Measurements from ENCODE around the gene DMKN.

Gene DMKN

DNA sequence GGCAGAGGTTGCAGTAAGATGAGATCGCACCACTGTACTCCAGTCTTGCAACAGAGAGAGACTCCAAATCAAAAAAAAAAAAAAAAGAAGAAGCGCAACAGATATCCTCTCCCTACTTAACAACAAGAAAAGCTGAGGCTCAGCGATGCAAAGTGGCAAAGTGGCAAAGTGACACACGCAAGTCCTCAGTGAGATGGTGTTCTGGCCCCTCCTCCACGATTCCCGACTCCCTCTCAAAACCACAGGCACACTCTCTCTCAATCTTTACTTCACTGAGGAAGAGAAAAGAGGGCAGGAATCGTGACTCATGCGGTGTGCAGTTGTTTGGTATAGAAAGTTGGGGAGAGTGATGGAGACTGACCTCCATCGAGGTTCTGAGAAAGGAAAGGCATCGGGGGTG, 52.8 kb downstream of the DMKN start:
- DNase-seq, result no peak

DNA sequence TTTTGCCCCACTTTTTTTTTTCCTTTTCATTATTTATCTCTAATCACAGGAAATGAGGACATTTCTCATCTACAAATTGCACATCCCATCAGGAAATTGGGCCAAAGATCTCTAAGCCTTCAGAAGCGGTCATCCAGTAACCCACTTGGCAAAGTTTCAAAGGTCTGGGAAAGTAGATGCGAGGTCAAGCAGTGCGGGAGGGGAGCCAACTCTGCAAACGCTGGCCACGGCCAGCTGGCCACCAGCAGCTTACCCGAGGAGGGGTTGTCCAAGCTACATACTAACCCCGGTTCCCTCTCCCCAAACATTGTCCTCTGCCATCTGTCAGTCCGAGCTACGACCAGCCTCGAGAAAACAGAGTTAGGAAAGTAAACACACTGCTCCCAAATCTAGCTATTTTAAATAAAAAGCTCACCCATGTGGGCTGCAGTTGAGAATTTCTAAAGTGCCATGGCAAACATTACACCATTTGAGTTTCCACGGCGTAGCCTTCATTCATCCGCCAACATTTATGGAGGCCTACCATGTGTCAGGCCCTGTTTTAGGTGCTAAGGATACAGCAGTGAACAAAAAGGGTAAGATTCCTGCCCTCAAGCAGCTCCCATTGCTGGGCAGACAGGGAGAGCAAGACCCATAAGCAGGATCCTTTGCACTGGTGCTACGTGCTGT, 53.9 kb downstream of the DMKN start:
- no peak for DNase-seq

DNA sequence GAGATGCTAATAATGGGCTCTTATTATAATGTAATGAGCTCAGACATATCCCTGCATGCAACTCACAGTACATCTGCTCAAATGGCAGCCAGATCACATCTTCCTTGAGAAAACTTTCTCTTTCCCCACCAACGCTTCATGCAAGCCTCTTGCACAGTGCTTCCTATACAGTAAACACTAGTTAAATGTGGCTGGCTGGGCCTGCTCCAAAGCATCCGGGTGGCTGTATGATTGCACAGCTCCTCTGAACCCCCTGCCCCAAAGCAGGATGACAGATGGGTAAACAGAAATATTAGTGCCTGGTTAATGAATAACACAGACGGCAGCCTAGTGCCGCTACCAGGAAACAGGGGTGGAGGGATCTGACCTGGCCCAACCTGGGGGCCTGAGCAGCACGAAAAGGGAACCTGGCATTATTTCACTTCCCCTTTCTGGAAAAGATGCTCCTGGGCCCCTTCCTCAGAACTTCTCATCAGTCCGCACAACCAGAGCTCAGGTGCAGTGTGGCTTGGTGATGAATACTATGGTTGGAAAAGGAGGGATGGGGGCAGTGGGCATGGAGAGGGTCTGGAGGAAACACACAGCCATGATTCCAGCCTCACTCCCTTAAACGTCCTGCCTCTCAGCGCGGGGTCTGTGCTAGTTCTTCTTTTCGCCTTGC, 54.6 kb downstream of the DMKN start:
- no peak for DNase-seq

DNA sequence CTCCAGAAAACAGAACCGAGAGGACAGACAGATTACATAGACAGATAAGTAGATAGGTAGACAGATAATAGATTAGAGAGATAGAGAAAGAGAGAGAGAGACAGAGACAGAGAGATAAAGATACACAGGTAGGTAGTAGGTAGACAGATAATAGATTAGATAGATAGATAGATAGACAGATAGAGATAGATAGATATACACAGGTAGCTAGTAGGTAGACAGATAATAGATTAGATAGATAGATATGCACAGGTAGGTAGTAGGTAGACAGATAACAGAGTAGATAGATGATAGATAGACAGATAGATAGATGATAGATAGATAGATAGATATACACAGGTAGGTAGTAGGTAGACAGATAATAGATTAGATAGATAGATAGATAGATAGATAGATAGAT, 55.3 kb downstream of the DMKN start:
- no peak for DNase-seq

DNA sequence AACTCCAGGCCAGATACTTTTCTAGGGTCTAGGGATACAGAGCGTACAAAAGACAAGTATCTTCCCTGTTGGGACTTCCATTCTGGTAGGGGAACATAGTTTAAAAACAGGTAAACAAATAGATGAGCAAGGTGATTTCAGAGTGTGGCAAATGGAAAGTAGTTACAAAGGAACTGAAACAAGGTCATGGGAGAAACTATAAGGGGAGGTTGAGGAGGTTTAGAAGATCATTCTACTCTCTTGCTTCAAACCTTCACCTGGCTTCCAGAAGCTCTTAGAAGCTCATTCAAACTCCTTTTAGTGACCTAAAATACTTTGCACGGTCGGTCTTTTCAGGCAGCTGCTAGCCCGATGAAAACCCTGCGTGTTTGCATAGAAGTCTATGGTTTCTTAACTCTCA, 56.3 kb downstream of the DMKN start:
- DNase-seq, result no peak

DNA sequence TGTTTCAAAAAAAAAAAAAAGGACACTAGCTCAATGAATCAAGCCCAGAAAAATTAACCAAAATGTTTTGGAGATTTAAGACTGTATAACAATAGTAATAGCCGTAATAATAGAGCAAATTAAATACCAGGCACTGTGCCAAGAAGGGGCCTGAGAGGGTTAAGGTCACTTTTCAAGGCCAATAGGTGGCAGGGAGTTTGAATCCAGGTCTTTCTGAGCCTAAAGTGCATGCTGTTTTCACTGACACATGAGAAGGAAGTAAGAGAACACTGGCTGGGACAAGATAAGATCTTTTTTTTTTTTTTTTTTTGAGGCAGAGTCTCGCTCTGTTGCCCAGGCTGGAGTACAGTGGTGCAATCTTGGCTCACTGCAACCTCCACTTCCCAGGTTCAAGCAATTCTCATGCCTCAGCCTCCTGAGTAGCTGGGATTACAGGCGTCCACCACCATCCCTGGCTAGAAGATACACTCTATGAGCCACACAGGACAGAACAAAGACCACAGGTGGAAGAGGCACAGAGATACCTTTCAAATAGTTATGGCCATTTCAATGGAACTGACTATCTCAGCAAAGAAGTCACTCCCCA, 57.7 kb downstream of the DMKN start:
- DNase-seq, result no peak

DNA sequence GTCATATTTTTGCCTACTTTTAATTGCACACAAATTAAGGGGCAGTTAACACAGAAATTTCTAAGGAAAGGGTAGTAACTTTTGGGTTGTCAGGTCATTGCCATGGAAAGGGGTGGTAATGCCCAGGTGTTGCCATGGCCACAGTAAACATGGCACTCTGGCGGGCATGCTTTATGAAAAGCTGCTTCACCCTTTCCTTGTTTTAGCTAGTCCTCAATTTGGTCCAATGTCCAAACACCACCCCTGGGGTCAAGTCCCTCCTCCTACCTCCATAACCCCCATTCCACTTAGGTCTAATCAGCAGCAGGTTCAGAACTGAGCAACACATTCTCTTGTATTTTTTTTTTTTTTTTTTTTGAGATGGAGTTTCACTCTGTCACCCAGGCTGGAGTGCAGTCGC, 58.8 kb downstream of the DMKN start:
- DNase-seq, result peak; percentile 35

DNA sequence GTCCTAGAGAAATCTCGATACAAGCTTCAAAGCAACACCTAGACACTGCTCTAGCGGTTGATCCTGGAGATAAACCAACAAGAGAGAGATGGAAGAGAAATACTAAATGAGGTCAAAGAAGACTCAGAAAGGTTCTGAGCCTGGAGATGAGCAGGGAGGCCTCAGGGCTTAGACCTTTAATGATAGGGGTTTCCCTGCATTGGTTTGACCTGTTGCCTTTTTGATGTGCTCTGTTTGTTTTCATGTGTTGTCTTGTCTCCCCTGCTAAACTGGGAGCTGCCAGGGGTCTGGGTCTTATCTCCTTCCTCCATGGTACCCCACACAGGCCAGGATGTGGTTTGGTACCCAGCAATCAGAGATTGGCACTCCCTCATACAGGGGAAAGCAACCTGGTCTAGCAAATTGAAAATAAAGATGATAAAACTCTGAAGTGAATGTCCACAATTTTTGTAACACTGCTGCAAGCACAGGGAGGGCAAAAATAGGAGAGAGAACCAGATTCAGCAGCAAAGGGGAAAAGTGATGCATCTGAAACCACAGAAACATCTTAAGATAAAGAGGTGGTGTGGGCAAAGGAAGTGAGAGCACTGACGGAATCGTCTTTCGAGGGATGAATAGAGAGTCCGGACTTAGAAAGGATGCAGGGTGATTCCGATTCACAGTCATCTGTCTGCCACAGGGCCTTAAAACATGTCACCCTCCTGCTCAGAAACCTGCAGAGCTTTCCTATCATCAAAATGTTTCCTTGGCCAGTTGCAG, 61.9 kb downstream of the DMKN start:
- no peak for DNase-seq

DNA sequence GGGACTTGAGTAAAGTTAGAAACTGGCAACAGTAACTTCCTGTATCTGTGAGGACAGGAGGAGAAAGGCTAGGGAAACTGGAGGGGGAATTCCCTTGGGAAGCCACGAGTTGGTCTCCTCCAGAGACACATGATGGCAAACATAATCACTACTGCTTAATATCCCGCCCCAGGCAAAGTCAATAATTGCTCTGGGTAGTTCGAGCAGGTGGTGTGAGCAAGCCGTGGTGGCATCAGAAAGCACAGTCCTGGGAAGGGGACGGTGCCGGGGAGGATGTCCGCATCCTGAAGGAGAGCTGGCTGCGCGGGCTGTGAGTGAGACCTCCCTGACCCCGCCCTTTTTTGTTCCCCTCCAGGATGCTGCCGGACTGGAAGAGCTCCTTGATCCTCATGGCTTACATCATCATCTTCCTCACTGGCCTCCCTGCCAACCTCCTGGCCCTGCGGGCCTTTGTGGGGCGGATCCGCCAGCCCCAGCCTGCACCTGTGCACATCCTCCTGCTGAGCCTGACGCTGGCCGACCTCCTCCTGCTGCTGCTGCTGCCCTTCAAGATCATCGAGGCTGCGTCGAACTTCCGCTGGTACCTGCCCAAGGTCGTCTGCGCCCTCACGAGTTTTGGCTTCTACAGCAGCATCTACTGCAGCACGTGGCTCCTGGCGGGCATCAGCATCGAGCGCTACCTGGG, 63.9 kb downstream of the DMKN start:
- peak; percentile 92 for DNase-seq

DNA sequence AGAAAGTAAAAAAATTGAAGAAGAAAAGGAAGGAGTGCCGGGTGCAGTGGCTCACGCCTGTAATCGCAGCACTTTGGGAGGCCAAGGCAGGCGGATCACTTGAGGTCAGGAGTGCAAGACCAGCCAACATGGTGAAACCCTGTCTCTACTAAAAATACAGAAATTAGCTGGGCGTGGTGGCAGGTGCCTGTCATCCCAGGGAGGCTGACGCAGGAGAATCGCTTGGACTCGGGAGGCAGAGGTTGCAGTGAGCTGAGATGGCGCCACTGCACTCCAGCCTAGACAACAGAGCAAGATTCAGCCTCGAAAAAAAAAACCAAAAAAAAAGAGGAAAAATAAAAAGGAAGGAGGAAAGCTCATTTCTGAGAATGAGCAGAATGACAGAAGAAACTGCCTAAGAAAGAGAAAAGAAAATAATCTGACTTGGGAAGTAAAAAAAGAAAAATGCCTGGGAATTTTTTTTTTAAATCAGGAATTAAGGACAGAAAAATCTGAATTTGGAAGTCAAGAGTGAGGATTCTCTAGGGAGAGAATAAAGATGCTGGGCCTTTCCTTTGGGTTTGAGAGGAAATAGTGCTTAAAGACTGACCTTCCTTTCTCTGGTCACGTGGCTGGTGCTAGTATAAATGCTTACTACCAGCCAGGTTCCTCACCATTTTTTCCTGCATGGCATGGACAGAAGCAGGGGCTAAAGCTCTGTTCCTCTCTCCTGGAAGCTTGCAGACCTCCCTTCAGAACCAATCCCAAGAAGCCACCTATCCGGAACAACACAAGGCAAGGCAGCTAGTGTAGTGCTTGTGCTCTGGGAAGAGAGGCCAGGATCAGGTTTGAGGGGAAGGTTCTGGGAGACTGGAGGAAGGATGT, 65.6 kb downstream of the DMKN start, which contains the start of gene FFAR2:
TSS of gene FFAR2 (plus strand) at position 652 of the 864 bp plus-strand sequence. CDS start 1,458 bp downstream, outside the sequence.
- no peak for DNase-seq

Measured in NCI-H69 (cell line).